Activated CD4-positive, alpha-beta T cell treated with anti-CD3 and anti-CD28 coated beads for 4 hours (primary cell): Measurements from ENCODE around the gene LAMTOR1.

Experiments
- DNase-seq, 2 donors: peaks; one replicate each; pipeline ENCODE4 v3.0.0-alpha.2; 2020

Gene LAMTOR1

GRCh38 chr11:72116019-72116755 lies 13.1 kb upstream of the LAMTOR1 start:
- DNase-seq = no peak

DNA sequence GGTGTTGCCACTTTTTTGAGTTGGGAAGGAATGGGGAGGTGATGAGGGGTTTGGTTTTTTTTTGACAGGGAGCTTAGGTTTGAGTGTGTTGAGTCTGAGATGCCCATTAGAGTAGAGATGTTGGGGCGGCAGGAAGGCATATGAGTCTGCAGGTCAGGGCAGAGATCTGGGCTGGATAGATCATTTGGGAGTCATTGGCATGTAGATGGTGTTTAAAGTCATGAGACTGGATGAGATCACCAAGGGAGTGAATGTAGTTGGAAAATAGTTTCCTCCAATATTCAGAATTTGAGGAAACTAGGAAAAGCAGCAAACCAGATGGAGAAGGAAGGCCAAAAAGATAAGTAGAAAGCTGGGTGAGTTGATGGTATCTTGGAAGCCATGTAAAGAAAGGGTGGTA lies 11.5 kb upstream of the LAMTOR1 start:
- DNase-seq = no peak

DNA sequence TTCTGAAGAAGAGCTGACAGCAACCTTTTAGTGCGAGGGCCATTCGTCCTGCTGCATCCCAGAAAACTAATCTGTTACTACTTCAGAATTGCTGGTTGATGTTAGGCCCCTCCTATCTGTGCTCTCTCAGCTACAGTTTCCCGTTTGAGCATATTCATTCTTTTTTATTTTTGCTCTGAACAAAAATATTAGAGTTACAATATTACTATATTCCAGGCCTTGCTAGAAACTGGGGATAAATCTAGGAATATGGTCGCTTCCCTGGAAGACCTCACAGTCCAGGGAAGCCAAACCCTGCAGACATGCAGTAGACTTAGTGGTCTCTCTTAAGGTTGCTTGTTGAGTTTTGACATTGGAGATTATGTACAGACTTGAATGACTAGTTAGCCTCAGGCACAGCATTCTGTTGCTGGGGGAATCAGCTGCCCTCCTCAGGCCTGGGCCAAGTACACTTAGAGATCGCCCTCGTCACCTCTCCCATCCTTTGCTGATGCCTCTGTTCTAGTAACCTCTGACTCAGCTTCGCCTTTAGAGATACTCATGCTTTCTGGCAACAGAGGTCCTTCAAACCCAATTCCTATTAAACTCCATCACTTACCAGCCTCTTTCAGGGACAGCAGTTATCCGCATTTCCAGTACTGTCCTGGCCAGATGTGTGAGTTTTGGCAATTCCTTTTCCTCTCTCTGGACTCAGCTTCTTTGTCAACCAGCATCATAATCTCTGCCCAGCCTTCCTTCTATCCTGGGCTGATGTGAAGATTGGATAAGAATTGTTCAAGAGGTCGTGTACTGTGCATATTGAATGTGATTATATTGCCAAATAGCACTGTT lies 10.1 kb upstream of the LAMTOR1 start:
- DNase-seq = no peak

DNA sequence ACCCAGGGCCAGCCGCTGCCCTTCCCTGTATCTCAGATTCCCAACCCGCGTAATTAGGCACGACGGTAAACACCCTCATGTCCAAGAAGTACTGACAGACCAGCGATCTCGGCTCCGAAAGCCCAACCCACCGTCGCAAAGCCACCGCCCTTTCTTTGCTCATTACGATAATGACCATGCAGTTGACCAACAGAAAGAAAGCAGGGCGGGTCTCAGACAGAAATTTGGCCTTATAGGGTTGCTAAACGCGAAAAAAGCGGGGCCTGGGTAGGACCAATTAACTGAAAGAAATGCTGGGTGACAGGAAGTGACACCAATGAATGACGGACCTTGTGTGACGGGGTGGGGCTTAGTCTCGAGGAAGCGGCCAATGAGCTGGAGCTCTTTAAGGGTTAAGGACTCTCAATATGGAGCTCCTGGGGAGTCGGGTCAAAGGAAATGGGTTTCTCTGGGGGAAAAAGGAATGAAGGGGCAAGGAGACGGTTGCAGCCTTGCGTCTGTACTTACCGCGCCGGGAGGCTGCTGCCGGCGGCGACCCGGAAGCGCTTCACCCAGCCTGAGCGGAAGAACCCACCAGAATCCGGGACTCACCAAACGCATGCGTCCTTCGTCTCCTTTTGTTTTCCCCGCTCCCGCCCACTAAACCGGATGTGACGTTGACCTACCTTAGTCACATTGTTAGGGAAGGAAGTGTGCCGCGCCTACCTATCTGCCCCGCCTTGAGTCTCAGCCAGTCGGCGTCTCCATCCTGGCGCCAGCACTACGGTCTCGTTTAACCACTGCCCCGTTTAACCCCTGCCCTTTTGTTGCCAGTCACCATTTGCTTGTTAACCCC lies 9.3 kb upstream of the LAMTOR1 start, which contains the start of gene ANAPC15:
Gene ANAPC15 (minus strand): TSS at position 553 of the 835 bp plus-strand sequence. CDS start 1,419 bp downstream, outside the sequence.
- DNase-seq = peak; percentile 99

- DNase-seq = no peak
Observed at GRCh38 chr11:72111300-72112142, 8.4 kb upstream of the LAMTOR1 start.

GRCh38 chr11:72105888-72106287 lies 2.8 kb upstream of the LAMTOR1 start, which contains the start of gene TOMT:
TOMT (plus strand) TSS chr11:72105924; CDS start chr11:72105952, 28 bp downstream.
- DNase-seq = no peak

GRCh38 chr11:72103754-72104167 lies 664 bp upstream of the LAMTOR1 start:
- no peak for DNase-seq

DNA sequence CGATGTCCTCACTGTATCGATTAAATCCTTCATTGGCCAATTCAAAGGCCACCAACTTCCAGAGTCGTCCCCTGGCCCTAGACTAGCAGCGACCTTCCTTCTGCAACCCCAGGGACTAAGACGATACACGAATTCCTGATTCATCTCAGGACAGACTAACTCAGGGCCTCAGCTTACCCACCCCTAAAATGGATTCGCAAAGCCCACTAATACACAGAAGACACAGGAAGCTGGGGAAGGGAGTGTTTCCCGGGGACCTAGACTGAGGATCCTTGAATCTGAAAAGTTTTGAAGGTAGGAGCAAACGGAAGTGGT lies 509 bp downstream of the LAMTOR1 start:
- no peak for DNase-seq

GRCh38 chr11:72102162-72102561 lies 935 bp downstream of the LAMTOR1 start:
- DNase-seq = no peak

- DNase-seq = no peak
Observed at GRCh38 chr11:72100462-72100861, 2.6 kb downstream of the LAMTOR1 start.

GRCh38 chr11:72100009-72100408 lies 3.1 kb downstream of the LAMTOR1 start:
- DNase-seq = no peak

DNA sequence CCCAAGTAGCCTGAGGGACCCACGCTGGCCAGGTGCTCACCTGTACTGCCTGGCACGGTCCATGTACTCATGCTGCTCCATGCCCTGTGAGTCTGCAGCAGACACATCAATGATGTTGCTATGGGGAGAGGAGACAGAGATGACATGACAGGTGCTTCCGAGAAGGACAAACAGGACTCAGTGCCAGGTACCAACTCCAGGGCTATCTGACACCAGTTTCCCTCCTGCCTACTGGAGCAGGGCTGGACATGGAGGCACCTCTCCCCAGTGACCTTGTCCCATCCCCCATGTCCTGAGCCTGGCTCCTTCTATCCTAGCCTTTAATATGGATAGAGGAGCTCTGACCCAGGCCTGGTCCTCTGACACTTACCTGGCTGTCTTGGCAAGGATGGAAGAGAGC lies 4.4 kb downstream of the LAMTOR1 start:
- no peak for DNase-seq

GRCh38 chr11:72091292-72091691 lies 11.8 kb downstream of the LAMTOR1 start:
- DNase-seq = peak; percentile 66 to 79

DNA sequence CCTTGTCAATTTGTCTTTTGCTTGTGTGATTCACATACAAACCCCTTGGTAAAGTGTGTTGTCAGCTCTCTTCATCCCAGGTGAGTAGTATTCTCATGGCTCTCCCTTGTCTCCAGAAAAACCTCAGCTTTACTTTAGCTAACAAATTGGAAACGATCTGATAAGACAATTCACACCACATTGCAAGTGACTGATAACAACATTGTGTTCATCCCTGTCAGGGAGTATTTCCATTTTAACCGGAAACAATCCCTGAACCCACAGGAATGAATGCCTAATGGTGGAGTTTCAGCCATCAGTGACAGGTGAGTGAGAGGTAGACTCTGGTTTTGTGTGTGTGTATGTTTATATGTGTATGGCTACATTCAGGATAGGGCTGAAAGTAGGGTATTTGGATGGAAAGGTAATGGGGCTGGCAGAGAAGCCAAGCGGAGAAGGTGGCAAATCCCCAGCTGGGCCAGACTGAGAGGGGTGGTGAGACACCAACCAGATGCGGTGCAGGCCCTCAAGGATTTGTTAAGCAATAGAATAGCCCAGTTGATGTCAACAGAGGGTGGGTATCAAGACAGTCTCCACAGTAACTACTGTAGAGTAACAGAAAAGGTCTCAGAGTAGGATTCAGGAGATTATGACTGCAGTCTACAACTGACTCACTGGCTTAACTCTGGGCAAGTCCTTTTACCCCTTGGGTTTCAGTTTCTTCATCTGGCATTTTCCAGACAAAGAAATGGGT lies 14.9 kb downstream of the LAMTOR1 start:
- DNase-seq = no peak

GRCh38 chr11:72085621-72086351 lies 17.3 kb downstream of the LAMTOR1 start:
- no peak for DNase-seq

- DNase-seq = no peak
Observed at GRCh38 chr11:72084965-72085364, 18.1 kb downstream of the LAMTOR1 start.

GRCh38 chr11:72084076-72084475 lies 19.0 kb downstream of the LAMTOR1 start:
- DNase-seq = no peak

- DNase-seq = no peak
Observed at GRCh38 chr11:72083414-72083813, 19.7 kb downstream of the LAMTOR1 start.

DNA sequence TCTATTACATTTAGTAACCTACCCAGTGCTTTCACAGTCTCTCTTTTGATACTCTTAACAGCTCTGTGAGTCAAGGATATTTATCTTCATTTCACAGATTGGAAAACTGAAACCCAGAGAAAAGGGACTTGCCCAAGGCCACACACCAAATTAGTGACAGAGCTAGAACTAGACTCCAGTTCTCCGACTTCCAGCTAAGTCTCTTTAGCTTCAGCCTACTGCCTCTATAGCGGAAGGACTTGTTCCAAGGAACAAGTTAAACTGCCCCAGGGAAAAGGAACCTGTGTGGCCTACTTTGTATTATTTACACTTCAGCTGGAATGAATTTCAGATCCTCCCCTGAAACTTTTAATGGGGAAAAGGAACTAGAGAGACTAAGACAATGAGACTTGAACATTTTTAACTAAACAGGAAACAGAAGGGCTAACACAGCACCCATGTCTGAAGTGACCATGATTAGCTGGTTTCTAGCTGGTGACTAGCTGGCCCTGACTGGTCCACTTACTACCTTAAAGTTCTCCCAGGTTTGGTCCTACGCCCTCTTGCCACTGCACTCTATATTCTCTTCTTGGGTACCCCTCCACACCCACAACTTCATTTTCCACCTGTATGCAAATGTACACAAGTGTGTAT lies 21.2 kb downstream of the LAMTOR1 start:
- no peak for DNase-seq

- no peak for DNase-seq
Observed at GRCh38 chr11:72081184-72081644, 21.9 kb downstream of the LAMTOR1 start.
